DMS 273 treated with DMSO at 0.1 percent for 48 hours (cell line): ENCODE results near the gene NINJ1.
"Not testable (repeated sequence)": the region's sequence is repeated elsewhere in the genome, so short reads cannot be mapped to it uniquely, and the experiment has no call there.

ENCODE experiments used
- DNase-seq: peaks from one replicate; lab custom pipeline; 2025; lab: John Stamatoyannopoulos, UW

NINJ1 gene

GRCh38 chr9:93118863-93119702, 15.0 kb downstream of the NINJ1 start:
- DNase-seq: no peak

- DNase-seq: no peak
These were observed 15.9 kb downstream of the NINJ1 start for GRCh38 chr9:93117924-93118862.

GRCh38 chr9:93117521-93117920, 16.5 kb downstream of the NINJ1 start:
- DNase-seq: not testable (repeated sequence)

GRCh38 chr9:93116072-93116961, 17.7 kb downstream of the NINJ1 start:
- DNase-seq: no peak

- DNase-seq: no peak
These were observed 18.5 kb downstream of the NINJ1 start for GRCh38 chr9:93115486-93116071.

- DNase-seq: no peak
These were observed 19.1 kb downstream of the NINJ1 start for GRCh38 chr9:93114984-93115335.

GRCh38 chr9:93114169-93114983, 19.7 kb downstream of the NINJ1 start:
- DNase-seq: no peak

GRCh38 chr9:93112864-93113389, 21.1 kb downstream of the NINJ1 start:
- DNase-seq: no peak

- DNase-seq: no peak
These were observed 21.8 kb downstream of the NINJ1 start for GRCh38 chr9:93112116-93112863.

- DNase-seq: no peak
These were observed 22.5 kb downstream of the NINJ1 start for GRCh38 chr9:93111371-93112115.

- DNase-seq: no peak
These were observed 23.1 kb downstream of the NINJ1 start for GRCh38 chr9:93111001-93111370.

- DNase-seq: no peak
These were observed 23.7 kb downstream of the NINJ1 start for GRCh38 chr9:93110311-93110855.

GRCh38 chr9:93108291-93109041, 25.6 kb downstream of the NINJ1 start:
- no peak for DNase-seq

- DNase-seq: no peak
These were observed 26.3 kb downstream of the NINJ1 start for GRCh38 chr9:93107825-93108161.

GRCh38 chr9:93107151-93107824, 26.8 kb downstream of the NINJ1 start:
- no peak for DNase-seq

GRCh38 chr9:93105620-93106019, 28.4 kb downstream of the NINJ1 start:
- no peak for DNase-seq

- not testable (repeated sequence) for DNase-seq
These were observed 33.0 kb downstream of the NINJ1 start for GRCh38 chr9:93101086-93101485.

- DNase-seq: no peak
These were observed 33.8 kb downstream of the NINJ1 start for GRCh38 chr9:93100276-93100636.
